Measurements from ENCODE around the gene MPEG1. TPM values are rescaled to one million over a fixed set of nuclear protein-coding genes. Genes with fewer than 3 reads are reported as not detected.

MPEG1 gene
- polyA plus RNA-seq, 2 of the 4 experiments (the other 2 are of a cell fraction) = not detected

GRCh38 chr11:59174664-59175033, 38.1 kb downstream of the MPEG1 start:
- WGBS (ENCODE audit: missing lambda C conversion rate) = 74% methylated on average over 7 of the region's 7 CpGs
- H3K9me3 ChIP-seq = no peaks in the 10 kb centered on the region
- peak overlapping the region; percentile 99 for H3K4me2 ChIP-seq
- FAIRE-seq = no peak
- POLR2A ChIA-PET = no interaction called here
- TF ChIP-seq ESRRA (IDR thresholded peaks at IDR 0.05; ENCODE audit: borderline replicate concordance, low read length) = no peak
- no peak for TF ChIP-seq HES2 (IDR thresholded peaks at IDR 0.05)
- TF ChIP-seq POLR2AphosphoS2 (conservative IDR thresholded peaks at IDR 0.05; ENCODE audit: low read length) = no peak
- no peak for TF ChIP-seq E2F6 (IDR thresholded peaks at IDR 0.05; ENCODE audit: borderline replicate concordance, low read depth)
- TF ChIP-seq RNF2 (IDR thresholded peaks at IDR 0.05; ENCODE audit: borderline replicate concordance, low read depth) = no peak
- TF ChIP-seq NPAS2 (CRISPR knock-in tag; IDR thresholded peaks at IDR 0.05; ENCODE audit: borderline replicate concordance) = no peak
- 0 out of 6 replicates have a peak overlapping the region, but pooled peaks of 1 of the 2 experiments have one; percentile 3 for H3K27ac ChIP-seq
- peak in 1 of 2 experiments; percentile 4; a peak in 3 of 6 replicates for ATAC-seq
- CTCF ChIA-PET = interaction anchor here (0.6 to 9.8 kb wide), 9 partner anchors 12 to 314 kb away, joined by 3 to 161 read pairs (median 4); partner anchors contain the start of gene FAM111A
- H3K4me3 ChIP-seq = no peak overlapping the region
- peak in 1 of 2 experiments; percentile 24 for DNase-seq (ENCODE audit: low read depth in 1 of 2, low spot score in 1 of 2)
- H3K4me1 ChIP-seq = peaks cover 26% of the 10 kb centered on the region

- ChIA-PET POLR2A (no interaction called here), CTCF (interaction anchor here (0.6 to 9.8 kb wide), 9 partner anchors 13 to 315 kb away, joined by 3 to 161 read pairs (median 4); partner anchors contain the start of gene FAM111A)
- ATAC-seq (no peak), DNase-seq (ENCODE audit: low read depth in 1 of 2, low spot score in 1 of 2) (no peak), FAIRE-seq (no peak)
- 62% methylated on average over 7 of the region's 7 CpGs for WGBS (ENCODE audit: missing lambda C conversion rate)
- H3K4me1 ChIP-seq = peaks cover 26% of the 10 kb centered on the region
- peak overlapping the region in 1 of 2 experiments; percentile 93; a peak in 3 of 6 replicates for H3K27ac ChIP-seq
- H3K4me3 ChIP-seq = no peak overlapping the region
- TF ChIP-seq CEBPB (IDR thresholded peaks at IDR 0.05) (peak; percentile 88 to 91), HES2 (IDR thresholded peaks at IDR 0.05) (0 out of 2 replicates have a peak, but pooled peaks have one; percentile 24), HOXB5 (CRISPR knock-in tag; IDR thresholded peaks at IDR 0.05) (no peak)
- H3K9me3 ChIP-seq = no peaks in the 10 kb centered on the region
- H3K4me2 ChIP-seq = peak overlapping the region; percentile 99
Observed at GRCh38 chr11:59173964-59174663, 38.6 kb downstream of the MPEG1 start.

- Histone ChIP-seq H3K4me3 (peak overlapping the region; percentile 80), H3K27ac (peak overlapping the region in 1 of 2 experiments; percentile 93; a peak in 3 of 6 replicates), H3K4me2 (peak overlapping the region; percentile 99), H3K9me3 (no peaks in the 10 kb centered on the region), H3K4me1 (peaks cover 26% of the 10 kb centered on the region)
- ChIA-PET CTCF (interaction anchor here (0.6 to 9.8 kb wide), 7 partner anchors 14 to 91 kb away, joined by 3 to 161 read pairs (median 31); partner anchors contain the start of gene MPEG1), POLR2A (no interaction called here)
- no peak for FAIRE-seq
- 85% methylated on average over 35 of the region's 37 CpGs for WGBS (ENCODE audit: missing lambda C conversion rate)
- no peak for ATAC-seq
- DNase-seq (ENCODE audit: low read depth in 1 of 2, low spot score in 1 of 2) = no peak
- no peak for TF ChIP-seq TP53 (CRISPR knock-in tag; IDR thresholded peaks at IDR 0.05)
Observed at GRCh38 chr11:59173080-59173963, 39.4 kb downstream of the MPEG1 start.

GRCh38 chr11:59172345-59173079, 40.2 kb downstream of the MPEG1 start:
- peak overlapping the region; percentile 80 for H3K4me3 ChIP-seq
- ChIA-PET CTCF (interaction anchor here (0.6 to 9.8 kb wide), 39 partner anchors 9 to 1332 kb away, joined by 3 to 161 read pairs (median 5); partner anchors contain the start of gene MPEG1), POLR2A (interaction anchor here (1.6 to 1.7 kb wide), 2 partner anchors 28 to 497 kb away, joined by 4 to 6 read pairs; partner anchors contain the start of gene PATL1)
- no peak for FAIRE-seq
- DNase-seq (ENCODE audit: low read depth in 1 of 2, low spot score in 1 of 2) = no peak
- peaks cover 26% of the 10 kb centered on the region for H3K4me1 ChIP-seq
- 15% methylated on average over 15 of the region's 70 CpGs for WGBS (ENCODE audit: missing lambda C conversion rate)
- TF ChIP-seq JUN (IDR thresholded peaks at IDR 0.05) = 0 out of 5 replicates have a peak, but pooled peaks of 1 of the 2 experiments have one; percentile 3
- TF ChIP-seq POLR2AphosphoS2 (conservative IDR thresholded peaks at IDR 0.05; ENCODE audit: low read length) = no peak
- H3K27ac ChIP-seq = peak overlapping the region; percentile 71 to 93
- no peaks in the 10 kb centered on the region for H3K9me3 ChIP-seq
- peak overlapping the region; percentile 99 for H3K4me2 ChIP-seq
- peak; percentile 30 to 57 for ATAC-seq
